SH-SY5Y (cell line): ENCODE results near the gene NFKBIA.

Source experiments
- GATA2 ChIP-seq: IDR thresholded peaks from 2 replicates; pipeline ENCODE4 v1.6.1; 2011; ENCODE audit warnings: mild to moderate bottlenecking, low read depth, low read length
- GATA3 ChIP-seq: IDR thresholded peaks from 2 replicates; pipeline ENCODE4 v1.6.1; 2011; ENCODE audit warnings: low read depth, mild to moderate bottlenecking, low read length, moderate library complexity

Gene NFKBIA

GRCh38 chr14:35418093-35418492, 13.5 kb upstream of the NFKBIA start:
- peak; percentile 47 for TF ChIP-seq GATA3
- TF ChIP-seq GATA2, result peak; percentile 35; the same call in 1 of the 2 replicates

GRCh38 chr14:35416108-35416750, 11.7 kb upstream of the NFKBIA start:
- TF ChIP-seq GATA3, result no peak
- no peak for TF ChIP-seq GATA2

GRCh38 chr14:35414365-35414764, 9.8 kb upstream of the NFKBIA start:
- TF ChIP-seq GATA2, result no peak
- no peak for TF ChIP-seq GATA3

GRCh38 chr14:35412272-35413056, 7.9 kb upstream of the NFKBIA start:
- no peak for TF ChIP-seq GATA3
- TF ChIP-seq GATA2, result no peak

DNA sequence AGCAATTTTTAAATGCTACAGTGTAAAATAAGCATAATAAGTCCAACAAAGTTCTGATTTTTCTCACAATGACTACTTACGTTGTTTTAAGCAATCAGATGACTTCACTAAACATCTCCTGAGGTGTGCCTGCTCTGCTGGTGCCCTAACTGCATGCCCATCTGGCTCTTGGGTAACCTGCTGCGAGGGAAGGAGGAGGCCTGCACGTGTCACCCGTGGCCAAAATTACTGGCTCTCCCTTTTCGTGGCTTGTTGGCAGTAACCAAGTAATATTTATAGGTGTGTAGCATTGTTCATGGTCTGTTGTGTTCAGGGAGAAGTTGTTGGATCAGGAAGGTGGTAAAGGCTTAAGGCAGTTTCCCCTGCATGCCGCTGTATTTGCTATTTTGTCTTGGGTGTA, 6.3 kb upstream of the NFKBIA start:
- TF ChIP-seq GATA2 (no peak), GATA3 (no peak)

GRCh38 chr14:35409595-35409994, 5.0 kb upstream of the NFKBIA start:
- TF ChIP-seq GATA3 (no peak), GATA2 (no peak)

DNA sequence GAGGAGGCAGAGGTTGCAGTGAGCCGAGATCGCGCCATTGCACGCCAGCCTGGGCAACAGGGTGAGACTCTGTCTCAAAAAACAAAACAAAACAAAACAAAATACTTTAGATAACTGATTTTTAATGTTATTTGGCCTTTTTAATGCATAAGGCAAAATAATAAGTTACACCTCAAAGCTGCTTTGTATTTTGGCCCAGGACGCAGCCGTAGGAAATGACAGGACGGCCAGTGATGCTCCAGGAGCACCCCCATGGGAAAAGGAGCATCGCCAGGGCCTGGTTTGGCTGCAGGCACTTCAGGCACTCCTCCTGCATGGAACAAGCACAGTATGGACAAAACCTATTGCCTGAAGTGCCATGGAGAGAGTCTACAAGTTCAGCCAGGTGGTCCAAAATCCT, 3.5 kb upstream of the NFKBIA start:
- no peak for TF ChIP-seq GATA3

DNA sequence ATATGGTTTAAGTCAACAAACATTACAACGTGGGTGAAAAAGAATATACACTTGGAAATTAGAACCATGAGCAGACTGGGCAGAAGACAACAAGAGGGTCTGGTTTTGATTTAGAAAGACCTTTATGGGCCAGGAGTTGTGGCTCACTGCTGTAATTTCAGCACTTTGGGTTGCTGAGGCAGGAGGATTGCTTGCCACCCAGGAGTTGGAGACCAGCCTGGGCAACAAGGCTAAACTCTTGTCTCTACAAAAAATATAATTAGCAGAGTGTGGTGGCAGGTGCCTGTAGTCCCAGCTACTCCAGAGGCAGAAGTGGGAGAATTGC, 2.7 kb upstream of the NFKBIA start:
- no peak for TF ChIP-seq GATA2
- TF ChIP-seq GATA3, result no peak

- TF ChIP-seq GATA3 (no peak), GATA2 (no peak)
Measured at GRCh38 chr14:35406506-35407305, 2.2 kb upstream of the NFKBIA start.

DNA sequence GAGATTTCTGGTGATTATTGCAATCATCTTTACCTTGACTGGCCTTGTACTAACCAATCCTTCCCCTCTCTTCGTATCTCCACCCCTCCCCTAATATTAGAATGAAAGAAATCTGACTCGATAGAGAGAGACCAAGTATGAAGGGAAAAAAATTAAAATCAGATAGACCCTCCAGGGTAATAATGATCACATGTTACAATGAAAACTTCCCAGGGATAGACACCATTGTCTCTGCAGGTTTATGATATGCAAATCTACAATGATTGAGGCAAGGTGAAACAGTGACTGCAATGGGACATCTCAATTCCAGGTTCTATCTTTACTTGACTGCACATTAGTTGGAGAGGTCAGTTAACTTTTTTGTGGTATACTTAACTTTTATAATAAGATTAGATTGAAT, 1.5 kb upstream of the NFKBIA start:
- no peak for TF ChIP-seq GATA3
- TF ChIP-seq GATA2, result no peak

GRCh38 chr14:35405304-35405996, 901 bp upstream of the NFKBIA start:
- TF ChIP-seq GATA3, result no peak
- no peak for TF ChIP-seq GATA2

GRCh38 chr14:35403603-35404448, 723 bp downstream of the NFKBIA start:
- TF ChIP-seq GATA3 (no peak), GATA2 (no peak)

DNA sequence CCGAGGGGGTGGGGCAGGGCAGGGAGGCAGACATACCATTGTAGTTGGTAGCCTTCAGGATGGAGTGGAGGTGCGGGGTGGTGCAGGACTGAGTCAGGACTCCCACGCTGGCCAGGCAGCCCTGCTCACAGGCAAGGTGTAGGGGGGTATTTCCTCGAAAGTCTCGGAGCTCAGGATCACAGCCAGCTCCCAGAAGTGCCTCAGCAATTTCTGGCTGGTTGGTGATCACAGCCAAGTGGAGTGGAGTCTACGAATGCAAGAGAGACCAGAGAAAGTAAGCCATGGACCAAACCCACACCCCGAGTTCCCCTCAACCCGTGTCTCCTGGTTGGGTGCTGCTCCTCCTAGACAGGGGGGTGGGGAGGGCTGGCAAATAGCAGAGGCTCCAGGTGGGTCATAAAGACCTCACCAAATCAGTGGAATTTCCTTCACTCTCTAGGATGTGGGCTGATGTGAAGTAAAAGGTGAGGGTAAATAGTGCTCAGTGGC, 1.4 kb downstream of the NFKBIA start:
- TF ChIP-seq GATA3, result no peak
- no peak for TF ChIP-seq GATA2
